GM12878 (cell line): ENCODE results near the gene CTIF. TPM values are rescaled to one million over a fixed set of nuclear protein-coding genes. Genes with fewer than 3 reads are reported as not detected.

Experiments
- ATAC-seq: fragments of 200-7000 bp; cut with Tn5 transposase; 3 replicates; pipeline ENCODE4 v1.9.1; 2020; ENCODE audit warnings: mild to moderate bottlenecking, moderate library complexity
- BruUV-seq: library from RNA; stranded (reverse); fragments of 400-500 nt; replicated peaks from 2 replicates; lab custom pipeline; 2021; lab: Mats Ljungman, UMichigan
- CTCF ChIA-PET: fragments of 300-600 bp; sonication (Branson Sonifier 250); formaldehyde crosslinking; extraction: SDS; loops from one replicate; lab custom pipeline; 2021; ENCODE audit warnings: inconsistent platforms; lab: Yijun Ruan, JAX
- POLR2A ChIA-PET: fragments of 350-600 bp; formaldehyde crosslinking; extraction: SDS; loops from one replicate; lab custom pipeline; 2021; ENCODE audit warnings: inconsistent platforms; lab: Charles Lee
- RAD21 ChIA-PET: fragments of 300-600 bp; sonication (Branson Sonifier 250); formaldehyde crosslinking; loops from one replicate; lab custom pipeline; 2023; ENCODE audit warnings: antibody characterized with exemption; ENCODE audit not compliant: unreplicated experiment; lab: Charles Lee
- SMC1A ChIA-PET: fragments of 300-600 bp; sonication (Branson Sonifier 250); formaldehyde crosslinking; loops from one replicate; lab custom pipeline; 2023; ENCODE audit not compliant: unreplicated experiment, uncharacterized antibody; lab: Charles Lee
- DNase-seq: peaks from one replicate; pipeline ENCODE4 v3.0.0-alpha.2; 2011; ENCODE audit warnings: low read depth, low spot score
- FAIRE-seq: peaks from 3 replicates; lab custom pipeline; 2011; peaks lifted over from hg19 to GRCh38; lab: Jason Lieb, UNC
- H2AFZ ChIP-seq: 2 replicates; pipeline ENCODE4 v1.6.0; 2011; ENCODE audit warnings: low read depth, low read length, control low read depth; ENCODE audit not compliant: control insufficient read depth
- H3K27ac ChIP-seq: 2 replicates; pipeline ENCODE4 v1.5.1; 2011; ENCODE audit warnings: control low read depth; ENCODE audit not compliant: control insufficient read depth, insufficient read depth
- H3K27me3 ChIP-seq, 2 experiments: replicated peaks in 1 of 2; 2 replicates each; pipeline versions ENCODE4 v1.6.0 to v1.6.1; 2011; ENCODE audit warnings: low read length in 1 of 2; ENCODE audit not compliant: control insufficient read depth in 2 of 2, insufficient read depth in 2 of 2
- H3K36me3 ChIP-seq, 2 experiments: 2 replicates each; pipeline ENCODE4 v1.5.1; 2011; ENCODE audit warnings: low read length in 1 of 2; ENCODE audit not compliant: control insufficient read depth in 2 of 2, insufficient read depth in 2 of 2
- H3K4me1 ChIP-seq: 2 replicates; pipeline ENCODE4 v1.6.1; 2011; ENCODE audit warnings: mild to moderate bottlenecking, low read length, moderate library complexity, mixed read lengths; ENCODE audit not compliant: control insufficient read depth, insufficient read depth
- H3K4me2 ChIP-seq: 2 replicates; pipeline ENCODE4 v1.6.0; 2011; ENCODE audit warnings: control low read depth; ENCODE audit not compliant: control insufficient read depth, insufficient read depth
- H3K4me3 ChIP-seq: fragments of 200-600 bp; sonication (generic); 2 replicates; pipeline ENCODE4 v1.5.1; 2016
- H3K79me2 ChIP-seq: 2 replicates; pipeline ENCODE4 v1.6.0; 2011; ENCODE audit warnings: low read length; ENCODE audit not compliant: control insufficient read depth, insufficient read depth
- H3K9ac ChIP-seq: 2 replicates; pipeline ENCODE4 v1.8.0; 2011; ENCODE audit warnings: low read length, control low read depth, mixed read lengths; ENCODE audit not compliant: control insufficient read depth, insufficient read depth
- H3K9me3 ChIP-seq: replicated peaks from 3 replicates; pipeline ENCODE4 v1.5.1; 2011; ENCODE audit warnings: mild to moderate bottlenecking, low read length; ENCODE audit not compliant: control insufficient read depth, insufficient read depth
- H4K20me1 ChIP-seq: 2 replicates; pipeline ENCODE4 v1.6.0; 2011; ENCODE audit not compliant: control insufficient read depth, insufficient read depth
- ASH2L ChIP-seq: fragments of 300-600, 200-600 bp; sonication (generic); IDR thresholded peaks from 2 replicates; pipeline ENCODE4 v1.6.1; 2017; ENCODE audit warnings: low read depth, mild to moderate bottlenecking, borderline replicate concordance
- BCLAF1 ChIP-seq: fragments of 450-650 bp; IDR thresholded peaks from 2 replicates; pipeline ENCODE4 v1.6.1; 2017; ENCODE audit warnings: antibody characterized with exemption, mild to moderate bottlenecking, moderate library complexity
- EZH2 ChIP-seq: IDR thresholded peaks from 2 replicates; pipeline ENCODE4 v1.6.1; 2012; ENCODE audit warnings: low read depth, mild to moderate bottlenecking, control low read depth, inconsistent platforms, low read length, borderline replicate concordance; ENCODE audit not compliant: control insufficient read depth
- FOS ChIP-seq: IDR thresholded peaks from 3 replicates; pipeline ENCODE4 v1.6.1; 2011; ENCODE audit warnings: borderline replicate concordance; ENCODE audit not compliant: insufficient read length; ENCODE audit errors: extremely low read depth
- MEF2B ChIP-seq: fragments of 450-650 bp; IDR thresholded peaks from 2 replicates; pipeline ENCODE4 v1.6.1; 2018; ENCODE audit warnings: mild to moderate bottlenecking, moderate library complexity; ENCODE audit not compliant: partially characterized antibody, poor library complexity, severe bottlenecking
- NRF1 ChIP-seq: conservative IDR thresholded peaks from 2 replicates; pipeline ENCODE4 v1.6.1; 2011; ENCODE audit warnings: mild to moderate bottlenecking, low read depth, low read length, improper control_type of control experiment
- ZBTB40 ChIP-seq: fragments of 450-650 bp; IDR thresholded peaks from 2 replicates; pipeline ENCODE4 v1.6.1; 2016; ENCODE audit warnings: mild to moderate bottlenecking, moderate library complexity, borderline replicate concordance
- ZSCAN29 ChIP-seq: fragments of 450-650 bp; IDR thresholded peaks from 2 replicates; pipeline ENCODE4 v1.6.1; 2017; ENCODE audit warnings: mild to moderate bottlenecking, moderate library complexity
- WGBS: methylation state at CpG from one replicate; pipeline ENCODE4 v1.1.6; 2016; ENCODE audit warnings: low lambda C conversion rate; ENCODE audit not compliant: insufficient replicate concordance, insufficient coverage; ENCODE audit errors: missing lambda C conversion rate; 5-methylcytosine and 5-hydroxymethylcytosine counted together
- in situ Hi-C: fragments of 300-500 bp; cut with MboI; formaldehyde crosslinking; loops from 9 replicates; pipeline ENCODE4 v1.14.3; 2018; ENCODE audit warnings: mixed read lengths
- intact Hi-C: fragments of 100-400 bp; cut with micrococcal nuclease; formaldehyde crosslinking; loops from one replicate; pipeline ENCODE4 v1.14.2; 2022; ENCODE audit not compliant: unreplicated experiment
- polyA plus RNA-seq, 11 experiments: library from polyadenylated mRNA; depleted of rRNA in 4 of 11; unstranded in 6 of 11; stranded (reverse) in 5 of 11; fragments of >200 nt; fragmentation: Nextera tagmentation in 4 of 11; fragmentation: Illumina TruSeq in 1 of 11; extraction: Ambion mirVana in 4 of 11; extraction: Trizol in 1 of 11; gene quantifications; 1 replicate in 1 of 11; 2 replicates in 10 of 11; pipeline versions ENCODE4 v1.2.1 to v1.2.3, GENCODE V29; 2011 to 2016; ENCODE audit warnings: inconsistent platforms in 2 of 11, missing spikeins in 2 of 11, low read depth in 1 of 11
- total RNA-seq, 4 experiments: library from RNA; depleted of rRNA in 3 of 4; stranded (reverse); fragments of >200 nt in 3 of 4; fragmentation: Illumina TruSeq in 1 of 4; extraction: Trizol in 1 of 4; gene quantifications; 2 replicates each; pipeline versions ENCODE4 v1.2.1 to v1.2.3, GENCODE V29; 2013 to 2021

Gene CTIF
- total and polyA plus RNA-seq, 10 of the 15 experiments (the other 5 are each of a cell fraction or from before 2014, with no cell fraction given) = 0.06 to 11.6 (median 2.5) TPM

GRCh38 chr18:48599391-48599790 lies 60.6 kb downstream of the CTIF start:
- Histone ChIP-seq H3K36me3 (no peaks in the 10 kb centered on the region), H3K27me3 (no peaks in the 10 kb centered on the region), H3K27ac (no peak overlapping the region), H3K4me3 (no peak overlapping the region), H3K4me1 (no peaks in the 10 kb centered on the region)
- RAD21 ChIA-PET = no interaction called here
- no peak for ATAC-seq
- CTCF ChIA-PET = no interaction called here
- TF ChIP-seq ASH2L (no peak), ZSCAN29 (no peak), EZH2 (no peak), FOS (no peak), ZBTB40 (no peak), MEF2B (no peak), BCLAF1 (no peak), NRF1 (no peak)
- TF ChIP-seq, all 136 proteins: peak for 0
- BruUV-seq = no TSS peak
- Histone ChIP-seq H2AFZ (no peak overlapping the region), H3K9me3 (no peaks in the 10 kb centered on the region), H3K79me2 (no peaks in the 10 kb centered on the region), H4K20me1 (no peaks in the 10 kb centered on the region), H3K4me2 (no peak overlapping the region), H3K9ac (no peak overlapping the region)
- ChIA-PET SMC1A (no interaction called here), POLR2A (no interaction called here)
- FAIRE-seq = no peak
- DNase-seq = no peak
- in situ Hi-C loops (no loop called here), intact Hi-C loops (no loop called here)
- WGBS = 81% methylated on average over 4 of the region's 4 CpGs
